GM12874 (cell line): ENCODE data around the gene PCSK5.

Experiments used
- TF ChIP-seq, protein P1 (sequence below): IDR thresholded peaks from 2 replicates; pipeline ENCODE4 v1.5.1; 2011; ENCODE audit warnings: low read depth, mild to moderate bottlenecking, control low read depth, low read length, moderate library complexity; ENCODE audit not compliant: insufficient read depth

Gene PCSK5

DNA sequence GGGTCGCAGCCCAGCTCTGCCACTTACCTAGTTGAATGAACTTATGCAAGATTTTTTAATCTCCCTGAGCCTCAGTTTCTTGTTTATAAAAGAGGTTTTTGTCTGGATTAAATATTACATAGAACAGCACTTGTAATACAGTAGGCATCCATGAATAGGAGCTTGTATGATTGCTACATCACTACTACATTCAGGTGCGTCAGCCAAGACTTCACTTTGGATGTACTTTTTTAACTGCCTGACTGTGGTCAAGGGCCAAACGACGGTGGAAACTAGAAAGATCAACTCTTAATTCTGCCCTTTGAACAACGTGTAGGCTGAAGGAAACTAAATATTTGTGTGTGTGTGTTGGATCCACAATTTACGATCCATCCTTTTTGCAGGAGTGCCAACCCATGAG, 330.9 kb downstream of the PCSK5 start:
- TF ChIP-seq, protein P1, sequence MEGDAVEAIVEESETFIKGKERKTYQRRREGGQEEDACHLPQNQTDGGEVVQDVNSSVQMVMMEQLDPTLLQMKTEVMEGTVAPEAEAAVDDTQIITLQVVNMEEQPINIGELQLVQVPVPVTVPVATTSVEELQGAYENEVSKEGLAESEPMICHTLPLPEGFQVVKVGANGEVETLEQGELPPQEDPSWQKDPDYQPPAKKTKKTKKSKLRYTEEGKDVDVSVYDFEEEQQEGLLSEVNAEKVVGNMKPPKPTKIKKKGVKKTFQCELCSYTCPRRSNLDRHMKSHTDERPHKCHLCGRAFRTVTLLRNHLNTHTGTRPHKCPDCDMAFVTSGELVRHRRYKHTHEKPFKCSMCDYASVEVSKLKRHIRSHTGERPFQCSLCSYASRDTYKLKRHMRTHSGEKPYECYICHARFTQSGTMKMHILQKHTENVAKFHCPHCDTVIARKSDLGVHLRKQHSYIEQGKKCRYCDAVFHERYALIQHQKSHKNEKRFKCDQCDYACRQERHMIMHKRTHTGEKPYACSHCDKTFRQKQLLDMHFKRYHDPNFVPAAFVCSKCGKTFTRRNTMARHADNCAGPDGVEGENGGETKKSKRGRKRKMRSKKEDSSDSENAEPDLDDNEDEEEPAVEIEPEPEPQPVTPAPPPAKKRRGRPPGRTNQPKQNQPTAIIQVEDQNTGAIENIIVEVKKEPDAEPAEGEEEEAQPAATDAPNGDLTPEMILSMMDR = no peak

- TF ChIP-seq, protein P1 = no peak
These were observed 333.4 kb downstream of the PCSK5 start for GRCh38 chr9:76223749-76224340.

DNA sequence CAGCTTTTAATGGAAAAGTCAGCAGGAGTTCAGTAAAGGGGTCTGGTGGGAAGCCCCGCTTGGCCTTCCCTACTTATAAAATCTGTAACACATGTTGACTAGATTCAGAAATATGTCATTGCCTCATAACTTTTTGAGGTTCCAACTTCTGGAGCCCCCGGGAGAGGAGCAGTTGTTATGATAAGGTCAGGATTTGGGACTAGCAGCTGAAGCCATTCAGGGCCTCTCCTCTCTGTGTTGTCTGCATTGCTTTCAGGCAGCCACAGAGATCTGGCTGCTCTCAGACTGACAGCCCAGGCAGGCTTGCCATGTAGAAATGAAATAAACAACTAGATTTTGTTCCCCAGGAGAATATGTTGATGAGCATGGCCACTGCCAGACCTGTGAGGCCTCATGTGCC, 336.7 kb downstream of the PCSK5 start:
- TF ChIP-seq, protein P1 = no peak

DNA sequence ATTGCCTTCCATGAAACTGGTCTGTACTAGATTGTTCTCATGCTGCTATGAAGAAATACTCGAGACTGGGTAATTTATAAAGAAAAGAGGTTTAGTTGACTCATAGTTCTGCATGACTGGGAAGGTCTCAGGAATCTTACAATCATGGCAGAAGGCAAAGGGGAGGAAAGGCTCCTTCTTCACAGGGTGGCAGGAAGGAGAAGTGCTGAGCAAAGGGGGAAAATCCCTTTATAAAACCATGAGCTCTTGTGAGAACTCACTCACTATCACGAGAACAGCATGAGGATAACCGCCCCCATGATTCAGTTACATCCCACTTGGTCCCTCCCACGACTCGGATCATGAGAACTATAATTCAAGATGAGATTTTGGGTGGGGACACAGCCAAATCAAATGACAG, 340.5 kb downstream of the PCSK5 start:
- TF ChIP-seq, protein P1 = no peak

GRCh38 chr9:76232861-76233489, 342.5 kb downstream of the PCSK5 start:
- TF ChIP-seq, protein P1 = no peak

GRCh38 chr9:76240578-76240977, 350.1 kb downstream of the PCSK5 start:
- TF ChIP-seq, protein P1 = no peak

- TF ChIP-seq, protein P1 = no peak
These were observed 355.0 kb downstream of the PCSK5 start for GRCh38 chr9:76245518-76245917.
